Fibroblast of skin of right quadriceps (primary cell): ENCODE results near the gene KRT33A.
"Not testable (repeated sequence)": the region's sequence is repeated elsewhere in the genome, so short reads cannot be mapped to it uniquely, and the experiment has no call there.

ENCODE experiments used
- DNase-seq: peaks from one replicate; pipeline ENCODE4 v3.0.0-alpha.2; 2013

KRT33A gene

DNA sequence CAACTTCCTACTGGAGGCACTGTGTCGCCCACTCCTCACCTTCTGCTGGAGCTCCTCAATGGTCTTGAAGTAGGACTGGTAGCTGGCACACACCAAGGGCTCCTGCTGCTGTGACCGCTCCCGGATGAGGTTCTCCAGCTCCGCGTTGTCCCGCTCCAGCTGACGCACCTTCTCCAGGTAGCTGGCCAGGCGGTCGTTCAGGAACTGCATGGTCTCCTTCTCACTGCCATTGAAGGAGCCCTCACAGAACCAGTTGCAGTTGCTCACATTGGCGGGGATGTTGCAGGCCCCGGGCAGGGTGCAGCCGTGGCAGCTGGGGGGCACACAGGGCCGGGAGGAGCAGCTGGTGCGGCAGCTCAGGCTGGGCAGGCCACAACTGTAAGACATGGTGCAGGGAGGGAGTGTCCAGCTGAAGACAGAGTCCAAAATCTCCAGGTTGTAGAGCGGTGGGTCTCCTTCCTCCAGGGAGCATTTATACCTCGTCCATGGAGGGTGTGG lies at the start of gene KRT33A:
TSS of gene KRT33A (minus strand) at position 448 of the 498 bp plus-strand sequence. CDS start at position 387, 61 bp downstream.
- DNase-seq: not testable (repeated sequence)

DNA sequence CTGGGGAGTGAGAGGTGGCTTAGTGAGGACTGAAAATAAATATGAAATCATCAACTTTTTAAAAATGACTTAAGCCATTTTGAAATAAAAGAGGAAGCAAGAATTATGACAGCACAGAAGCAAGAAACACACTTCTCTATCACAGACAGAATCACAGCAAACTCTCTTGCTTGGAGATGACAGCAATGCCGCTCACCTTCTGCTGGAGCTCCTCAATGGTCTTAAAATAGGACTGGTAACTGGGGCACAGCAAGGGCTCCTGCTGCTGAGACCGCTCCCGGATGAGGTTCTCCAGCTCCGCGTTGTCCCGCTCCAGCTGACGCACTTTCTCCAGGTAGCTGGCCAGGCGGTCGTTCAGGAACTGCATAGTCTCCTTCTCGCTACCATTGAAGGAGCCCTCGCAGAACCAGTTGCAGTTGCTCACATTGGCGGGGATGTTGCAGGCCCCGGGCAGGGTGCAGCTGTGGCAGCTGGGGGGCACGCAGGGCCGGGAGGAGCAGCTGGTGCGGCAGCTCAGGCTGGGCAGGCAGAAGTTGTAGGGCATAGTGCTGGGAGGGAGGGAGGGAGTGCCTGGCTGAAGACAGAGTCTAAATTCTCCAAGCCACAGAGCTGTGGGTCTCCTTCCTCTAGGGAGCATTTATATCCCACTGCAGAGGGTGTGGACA lies 46.5 kb upstream of the KRT33A start, which contains the start of gene KRT31:
TSS of gene KRT31 (minus strand) at position 613 of the 665 bp plus-strand sequence. CDS start at position 544, 69 bp downstream.
- DNase-seq: no peak

DNA sequence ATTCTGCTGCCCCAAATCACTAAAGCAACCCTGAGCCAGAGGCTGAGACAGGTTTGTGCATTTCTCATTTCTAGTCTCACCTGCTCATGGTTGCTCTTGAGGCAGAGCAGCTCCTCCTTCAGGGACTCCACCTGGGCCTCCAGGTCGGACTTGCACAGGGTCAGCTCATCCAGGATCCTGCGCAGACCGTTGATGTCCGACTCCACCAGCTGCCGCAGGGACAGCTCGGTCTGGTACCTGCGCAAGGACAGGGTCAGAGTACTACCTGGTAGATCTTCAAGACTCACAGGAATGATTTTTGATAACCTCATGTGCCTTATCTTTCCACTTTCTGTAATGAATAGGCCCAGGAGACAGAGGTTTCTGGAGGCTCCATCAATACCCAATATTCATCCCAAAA lies 45.7 kb upstream of the KRT33A start:
- no peak for DNase-seq

DNA sequence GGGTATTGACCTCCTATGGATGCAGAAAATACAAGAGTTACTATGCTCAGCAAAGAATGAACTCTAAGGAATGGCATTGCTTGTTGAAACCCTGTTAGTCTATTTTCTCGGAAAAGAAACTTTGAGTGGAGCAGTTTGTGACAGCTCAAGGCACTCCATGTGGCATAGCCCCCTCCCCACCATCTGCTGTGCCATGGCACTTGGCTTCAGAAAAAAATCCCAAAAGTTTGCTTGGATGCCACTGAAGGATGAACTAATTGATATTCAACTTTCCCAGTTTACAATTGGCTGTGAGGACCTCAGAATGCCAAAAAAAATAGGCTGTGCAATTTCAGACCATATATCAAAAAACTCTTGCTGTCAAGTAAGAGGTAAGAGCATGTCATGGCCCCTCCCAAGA lies 45.0 kb upstream of the KRT33A start:
- no peak for DNase-seq

DNA sequence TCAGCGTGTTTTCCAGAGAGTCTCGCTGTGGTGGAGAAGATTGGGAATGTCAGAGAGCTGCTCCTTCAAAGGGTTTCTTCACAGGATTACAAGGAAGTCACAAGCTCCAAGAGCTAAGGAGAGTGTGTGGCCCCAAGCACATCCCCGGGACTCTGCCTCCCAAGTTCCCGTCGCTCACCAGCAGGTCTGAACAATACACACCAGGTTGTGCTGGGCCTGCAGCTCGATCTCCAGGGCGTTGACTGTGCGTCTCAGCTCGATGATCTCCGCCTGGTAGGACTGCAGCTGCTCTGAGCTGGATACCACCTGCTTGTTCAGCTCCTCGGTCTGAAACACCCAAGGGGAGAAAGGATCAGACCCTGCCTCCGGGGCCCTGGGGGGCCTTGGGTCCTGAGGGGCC lies 44.4 kb upstream of the KRT33A start:
- not testable (repeated sequence) for DNase-seq

DNA sequence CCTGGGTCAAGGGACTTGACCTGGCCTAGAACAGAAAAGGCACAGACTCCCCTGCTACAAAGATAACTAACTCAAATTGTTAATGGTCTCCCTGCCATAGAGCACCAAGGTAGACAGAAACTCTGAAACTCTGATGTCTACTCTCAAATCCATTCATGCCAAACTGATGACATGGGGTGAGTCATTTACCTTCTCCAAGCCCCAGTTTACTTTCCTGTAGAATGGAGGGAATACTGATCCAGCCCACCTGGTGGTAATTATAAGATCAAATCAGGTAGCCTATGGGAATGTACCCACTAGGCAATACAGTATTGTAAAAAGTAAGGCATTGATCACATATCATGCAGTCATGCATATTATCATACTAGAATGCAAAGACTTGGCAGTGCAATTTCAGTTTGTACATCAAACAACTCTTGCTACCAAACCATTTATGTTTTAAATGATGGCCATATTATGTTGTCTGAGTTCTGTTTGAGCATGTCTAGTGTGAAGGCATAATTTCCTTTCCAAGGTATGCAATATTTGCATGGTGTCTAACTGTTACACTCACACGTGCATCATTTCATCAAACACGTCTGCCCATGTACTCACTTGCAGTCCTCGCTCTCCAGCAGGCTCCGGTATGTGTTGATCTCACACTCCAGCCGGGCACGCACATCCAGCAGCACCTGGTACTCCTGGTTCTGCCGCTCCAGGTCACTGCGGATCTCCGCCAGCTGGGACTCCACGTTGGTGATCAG lies 43.8 kb upstream of the KRT33A start:
- DNase-seq: no peak

DNA sequence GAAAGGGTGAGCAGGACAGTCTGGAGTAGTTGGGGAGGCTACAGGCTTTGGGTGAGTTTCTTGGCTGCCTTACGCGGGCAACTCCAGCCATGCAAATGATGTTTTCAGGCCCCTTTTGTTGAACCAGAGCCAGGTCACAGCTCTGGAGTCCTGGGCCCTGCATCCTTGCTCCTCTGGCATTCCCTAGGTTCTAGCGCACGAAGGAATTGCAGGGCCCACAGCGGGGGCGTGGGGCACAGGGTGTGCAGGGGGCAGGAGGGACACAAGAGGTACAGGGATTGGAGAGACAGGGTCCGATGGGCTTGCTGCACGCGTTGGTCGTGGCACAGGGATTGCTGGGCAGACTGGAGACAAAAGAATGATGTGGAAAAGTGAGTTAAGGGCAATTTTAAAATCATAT lies 43.2 kb upstream of the KRT33A start:
- DNase-seq: no peak

DNA sequence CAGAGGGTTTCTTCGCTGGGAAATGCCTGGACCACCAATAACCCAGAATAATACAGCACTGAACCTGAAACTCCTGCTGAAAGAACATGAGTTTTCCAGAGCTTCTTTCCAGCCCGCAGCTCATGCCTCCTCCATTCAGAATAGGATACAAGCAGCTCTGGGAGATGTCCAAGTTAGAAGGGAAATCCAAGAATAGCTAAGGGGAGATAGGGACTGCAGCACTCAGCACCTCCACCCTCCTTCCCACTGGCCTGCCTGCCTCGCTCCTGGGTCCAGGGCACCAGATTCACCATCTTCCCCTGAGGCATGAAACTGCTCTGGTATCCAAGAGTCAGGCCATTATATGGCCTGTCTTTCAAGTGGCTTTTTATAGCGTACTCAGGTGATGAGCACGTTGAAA lies 42.7 kb upstream of the KRT33A start:
- no peak for DNase-seq

DNA sequence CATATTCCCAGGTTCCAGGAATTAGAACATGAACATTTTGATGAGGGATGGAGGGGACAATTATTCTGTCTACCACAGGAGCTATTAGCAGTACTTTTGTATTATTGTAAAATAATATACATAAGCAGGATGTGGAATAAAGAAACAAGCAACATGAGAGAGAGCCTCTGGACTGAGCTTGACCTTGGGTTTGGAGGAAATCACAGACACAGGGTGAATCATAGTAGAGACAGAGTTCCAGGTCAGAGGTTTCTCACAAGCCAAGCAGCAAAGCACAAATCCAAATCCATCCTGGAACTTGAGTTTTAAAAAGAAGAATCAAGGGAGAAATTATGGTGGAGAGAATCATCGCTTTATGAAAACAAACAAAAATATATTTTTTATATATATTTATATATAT lies 41.6 kb upstream of the KRT33A start:
- DNase-seq: no peak

DNA sequence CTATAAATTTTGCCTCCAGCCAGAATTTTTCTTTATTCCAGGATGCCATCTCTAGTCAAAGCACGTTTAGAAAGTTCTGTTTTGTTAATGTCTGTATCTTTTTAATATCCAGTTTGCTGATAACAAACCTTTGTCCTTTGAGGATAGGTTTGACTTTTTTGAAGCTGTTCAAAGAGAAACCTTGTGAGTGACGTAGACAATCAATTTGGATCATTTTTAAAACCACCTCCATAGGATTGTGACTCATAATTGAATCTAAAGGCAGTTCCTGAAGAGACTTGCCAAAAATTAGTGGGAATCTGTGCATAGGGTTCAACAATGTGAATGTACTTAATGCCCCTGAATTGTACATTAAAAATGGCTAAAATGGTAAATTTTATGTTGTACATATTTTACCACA lies 40.9 kb upstream of the KRT33A start:
- no peak for DNase-seq

DNA sequence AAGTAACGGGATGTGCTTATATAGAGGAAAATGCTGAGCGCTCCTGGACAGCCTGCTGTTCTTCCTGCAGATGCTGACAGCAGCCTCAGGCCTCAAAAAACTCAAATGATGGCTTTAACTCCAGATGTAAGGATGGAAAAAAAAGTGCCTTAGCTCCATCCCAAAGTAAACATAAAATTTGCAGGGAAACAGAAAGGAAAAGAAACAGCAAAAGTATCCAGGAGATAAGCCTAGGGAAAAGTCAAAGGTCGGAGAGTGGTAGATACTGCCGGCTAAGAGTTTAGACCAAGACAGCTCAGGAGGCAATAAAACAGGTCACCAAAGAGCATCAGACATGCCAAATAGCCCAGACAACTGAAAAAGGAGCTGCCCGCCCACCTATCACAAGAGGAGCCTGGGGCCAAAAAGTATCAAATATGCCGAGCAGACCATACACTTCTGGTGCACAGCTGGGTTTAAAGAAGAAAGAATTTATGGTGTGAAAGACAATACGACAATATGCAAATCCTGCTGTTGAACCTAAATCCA lies 39.8 kb upstream of the KRT33A start:
- DNase-seq: no peak

DNA sequence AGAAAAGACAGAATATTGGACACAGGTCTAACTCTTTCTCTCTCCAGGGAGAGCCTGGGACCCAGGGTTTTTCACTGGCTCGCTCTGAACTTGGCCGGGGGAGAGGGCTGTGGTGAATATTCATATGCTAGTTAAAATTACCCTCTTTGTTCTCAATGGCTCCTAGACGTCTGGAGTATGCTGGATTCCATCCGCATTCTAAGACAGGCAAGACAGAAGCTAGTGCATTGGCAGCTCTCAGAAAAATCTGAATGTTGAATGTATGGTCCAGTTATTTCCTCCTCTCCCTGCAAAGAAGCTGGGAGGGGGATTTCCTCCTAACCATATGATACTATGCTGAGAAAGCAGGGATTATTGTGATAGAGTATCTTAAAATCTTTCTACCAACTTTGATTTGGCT lies 37.0 kb upstream of the KRT33A start:
- DNase-seq: no peak

DNA sequence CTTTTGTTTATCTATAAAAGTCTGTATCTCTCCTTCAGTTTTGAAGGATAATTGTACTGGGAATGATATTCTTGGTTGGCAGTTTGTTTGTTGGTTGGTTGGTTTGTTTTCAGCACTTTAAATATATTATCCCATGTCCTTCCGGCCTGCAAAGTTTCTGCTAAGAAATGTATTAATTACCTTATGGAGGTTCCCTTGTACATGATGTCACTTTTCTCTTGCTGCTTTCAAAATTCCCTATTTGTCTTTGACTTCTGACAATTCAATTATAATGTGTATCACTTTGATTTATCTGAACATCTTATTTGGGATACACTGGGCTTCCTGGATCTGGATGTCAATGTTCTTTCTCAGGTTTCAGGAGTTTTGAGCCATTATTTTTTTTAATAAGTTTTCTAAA lies 35.6 kb upstream of the KRT33A start:
- no peak for DNase-seq

DNA sequence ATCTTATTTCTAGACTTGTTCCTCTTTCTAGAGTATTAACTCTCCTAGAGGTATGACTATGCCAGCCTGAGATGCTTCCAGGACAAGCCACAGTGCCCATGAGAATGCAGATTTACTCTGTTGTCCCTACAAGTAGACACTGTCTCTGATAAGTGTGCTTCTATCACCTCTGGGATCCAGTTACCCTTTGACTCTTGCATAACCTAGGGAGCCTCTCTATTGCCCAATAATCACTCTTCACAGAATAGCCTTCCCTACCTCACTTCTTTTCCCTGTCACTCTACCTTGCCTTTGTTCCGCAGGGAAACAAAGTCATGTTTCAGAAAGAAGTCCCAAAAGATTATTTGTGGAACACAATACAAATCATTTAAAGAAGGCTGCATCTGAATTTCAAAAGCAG lies 33.1 kb upstream of the KRT33A start:
- no peak for DNase-seq

DNA sequence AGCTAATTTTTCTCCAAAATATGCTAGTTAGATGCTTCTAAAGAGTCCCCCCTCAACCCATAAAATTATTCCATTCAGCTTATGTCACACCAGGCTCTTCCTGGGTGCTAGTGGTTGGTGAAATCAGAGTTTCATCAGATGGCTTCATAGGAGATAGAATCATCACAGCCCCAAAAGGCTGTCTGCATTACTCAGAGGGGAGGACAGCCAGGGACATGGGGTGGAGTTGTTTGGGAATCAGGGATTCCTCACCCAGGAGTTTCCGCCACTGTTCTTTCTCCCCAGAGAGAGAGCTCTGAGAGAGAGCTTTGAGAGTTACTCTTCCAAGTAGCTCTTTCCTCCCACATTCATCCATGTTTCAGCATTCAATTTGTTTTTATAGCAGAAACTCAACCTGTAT lies 31.8 kb upstream of the KRT33A start:
- peak; percentile 61 for DNase-seq

DNA sequence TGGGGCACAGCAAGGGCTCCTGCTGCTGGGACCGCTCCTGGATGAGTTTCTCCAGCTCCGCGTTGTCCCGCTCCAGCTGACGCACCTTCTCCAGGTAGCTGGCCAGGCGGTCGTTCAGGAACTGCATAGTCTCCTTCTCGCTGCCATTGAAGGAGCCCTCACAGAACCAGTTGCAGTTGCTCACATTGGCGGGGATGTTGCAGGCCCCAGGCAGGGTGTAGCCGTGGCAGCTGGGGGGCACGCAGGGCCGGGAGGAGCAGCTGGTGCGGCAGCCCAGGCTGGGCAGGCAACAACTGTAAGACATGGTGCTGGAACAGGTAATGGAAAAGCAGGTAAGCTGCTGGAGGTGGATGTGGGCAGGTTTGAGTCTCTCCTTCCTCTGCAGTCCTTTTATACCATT lies 31.3 kb upstream of the KRT33A start, which contains the start of gene KRT34:
TSS of gene KRT34 (minus strand) at position 364 of the 400 bp plus-strand sequence. CDS start at position 304, 60 bp downstream.
- not testable (repeated sequence) for DNase-seq

DNA sequence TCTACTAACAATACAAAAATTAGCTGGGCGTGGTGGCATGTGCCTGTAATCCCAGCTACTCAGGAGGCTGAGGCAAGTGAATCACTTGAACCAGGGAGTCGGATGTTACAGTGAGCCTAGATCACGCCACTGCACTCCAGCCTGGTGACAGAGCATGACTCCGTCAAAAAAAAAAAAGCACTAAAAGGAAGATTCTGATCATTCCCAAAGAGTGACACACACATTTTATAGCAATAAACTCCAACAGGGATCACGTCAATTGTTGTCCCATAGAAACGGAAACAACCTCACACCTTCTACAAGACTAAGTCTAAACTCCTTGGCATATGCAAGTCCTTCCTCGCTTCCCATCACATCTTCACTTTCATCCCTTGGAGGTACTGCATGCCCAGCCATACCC lies 29.5 kb upstream of the KRT33A start:
- DNase-seq: peak; percentile 91

DNA sequence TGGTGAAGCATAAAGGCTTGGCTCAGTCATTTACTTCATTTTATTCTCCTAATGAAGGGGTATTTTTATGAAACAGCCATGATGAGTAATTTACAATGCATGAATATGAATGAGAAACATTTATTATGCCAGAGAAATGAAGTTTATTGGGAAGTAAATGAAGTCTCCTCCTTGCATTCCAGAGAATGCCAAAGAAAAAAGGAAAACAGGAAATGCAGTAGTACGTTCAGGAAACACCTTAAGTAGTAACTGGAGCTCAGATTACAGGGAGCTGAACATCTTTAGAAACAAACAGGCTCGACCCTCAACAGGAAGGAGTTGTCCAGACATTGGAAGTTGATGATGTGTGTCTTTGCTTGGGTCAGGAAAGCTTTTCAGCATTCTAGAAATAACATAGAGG lies 26.9 kb upstream of the KRT33A start:
- DNase-seq: peak; percentile 30

DNA sequence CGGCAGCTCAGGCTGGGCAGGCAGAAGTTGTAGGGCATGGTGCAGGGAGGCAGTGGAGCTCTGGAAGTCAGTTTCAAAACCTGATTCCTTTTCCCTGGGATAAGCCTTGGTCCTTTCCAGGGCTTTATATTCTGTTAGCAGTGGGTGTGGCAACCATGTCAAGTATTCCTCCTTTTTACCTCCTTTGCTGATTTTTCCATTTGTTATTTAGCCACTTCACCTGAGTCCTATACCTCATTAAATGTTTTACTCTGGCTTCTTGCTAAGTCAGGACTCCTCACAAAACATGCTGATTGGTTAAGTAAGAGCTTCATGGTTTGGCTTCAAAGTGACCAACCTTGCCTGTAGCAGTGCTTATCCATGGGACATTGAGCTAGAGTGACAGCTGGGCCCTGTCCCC lies 19.1 kb upstream of the KRT33A start, which contains the start of gene KRT33B:
TSS of gene KRT33B (minus strand) at position 101 of the 400 bp plus-strand sequence. CDS start at position 38, 63 bp downstream.
- DNase-seq: no peak

DNA sequence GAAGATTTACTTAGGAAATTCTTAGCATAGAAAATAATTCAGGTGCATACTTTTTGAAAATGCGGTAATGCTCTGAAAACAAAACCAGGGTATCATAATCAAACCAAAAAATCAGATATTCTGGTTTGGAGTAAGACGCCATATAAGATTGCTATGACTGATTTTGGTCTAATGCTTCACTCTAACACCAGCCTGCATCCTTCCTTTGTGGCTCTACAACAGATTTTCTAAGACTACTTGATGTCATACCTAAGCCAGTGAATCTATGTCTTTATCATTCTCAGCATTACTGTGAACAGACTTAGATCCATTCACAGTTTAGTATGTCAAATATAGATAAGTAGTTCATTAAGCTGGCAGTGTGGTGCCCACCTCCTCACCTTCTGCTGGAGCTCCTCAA lies 18.4 kb upstream of the KRT33A start:
- DNase-seq: no peak

DNA sequence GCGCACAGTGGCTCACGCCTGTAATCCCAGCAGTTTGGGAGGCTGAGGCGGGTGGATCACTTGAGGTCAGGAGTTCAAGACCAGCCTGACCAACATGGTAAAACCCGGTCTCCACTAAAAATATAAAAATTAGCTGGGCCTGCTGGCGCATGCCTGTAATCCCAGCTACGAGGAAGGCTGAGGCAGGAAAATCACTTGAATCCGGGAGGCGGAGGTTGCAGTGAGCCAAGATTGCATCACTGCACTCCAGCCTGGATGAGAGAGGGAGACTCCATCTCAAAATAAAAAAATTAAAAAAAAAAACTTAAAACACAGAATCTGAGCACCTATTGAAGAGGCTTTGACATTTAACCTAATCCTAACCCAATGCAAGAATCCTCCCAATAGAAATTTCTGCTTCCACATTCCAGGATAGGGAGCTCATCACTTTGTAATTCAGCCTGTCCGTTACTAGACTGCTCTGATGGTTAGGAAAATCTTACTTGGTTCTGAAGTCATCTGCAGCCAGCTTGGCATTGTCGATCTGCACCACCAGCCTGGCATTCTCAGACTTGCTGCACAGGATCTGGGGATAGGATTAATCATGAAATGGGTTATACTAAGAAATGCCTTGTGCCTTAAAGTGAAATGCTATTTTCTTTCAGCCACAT lies 16.9 kb upstream of the KRT33A start:
- DNase-seq: peak; percentile 70

DNA sequence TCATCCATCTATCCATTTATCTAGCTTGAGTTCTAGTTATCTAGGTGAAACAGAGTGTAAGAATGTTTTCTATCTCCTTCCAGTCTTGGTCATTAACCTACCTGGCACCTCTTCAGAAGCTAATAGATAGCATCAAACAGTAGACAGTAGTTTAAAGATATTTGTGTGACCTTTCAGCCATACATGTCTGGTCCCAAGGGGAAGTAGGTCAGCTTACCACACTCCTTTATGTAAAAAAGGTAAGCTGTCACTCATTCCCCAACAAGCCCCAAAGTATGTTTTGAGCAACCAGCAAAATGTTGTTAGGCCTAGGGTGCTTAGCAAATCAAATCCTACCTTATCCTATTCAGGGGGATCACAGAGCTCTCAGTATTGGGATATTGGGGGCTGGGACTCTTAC lies 15.4 kb upstream of the KRT33A start:
- no peak for DNase-seq

DNA sequence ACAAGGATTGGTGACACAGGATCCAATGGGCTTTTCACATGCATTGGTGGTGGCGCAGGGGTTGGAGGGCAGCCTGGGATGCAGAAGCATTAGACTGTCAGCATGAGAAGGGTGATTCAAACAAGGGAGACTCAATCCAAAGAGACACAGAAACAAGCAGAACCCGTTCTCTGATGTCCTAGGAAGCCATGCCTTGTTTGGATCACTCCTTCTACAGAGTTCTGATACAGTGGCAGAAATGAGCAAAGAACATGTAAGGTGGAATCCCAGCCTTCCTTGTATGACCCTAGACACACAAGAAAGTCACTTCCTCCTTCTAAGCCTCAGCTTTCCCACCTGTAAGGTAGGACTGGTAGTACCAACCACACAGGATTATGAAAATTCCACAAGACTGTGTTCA lies 13.3 kb upstream of the KRT33A start:
- DNase-seq: no peak
